Measurements from ENCODE around the gene RPL32. TPM values are rescaled to one million over a fixed set of nuclear protein-coding genes. Genes with fewer than 3 reads are reported as not detected.

RPL32 gene
- polyA plus RNA-seq, 1 of the 3 experiments (the other 2 are of a cell fraction), result 2,311 TPM

DNA sequence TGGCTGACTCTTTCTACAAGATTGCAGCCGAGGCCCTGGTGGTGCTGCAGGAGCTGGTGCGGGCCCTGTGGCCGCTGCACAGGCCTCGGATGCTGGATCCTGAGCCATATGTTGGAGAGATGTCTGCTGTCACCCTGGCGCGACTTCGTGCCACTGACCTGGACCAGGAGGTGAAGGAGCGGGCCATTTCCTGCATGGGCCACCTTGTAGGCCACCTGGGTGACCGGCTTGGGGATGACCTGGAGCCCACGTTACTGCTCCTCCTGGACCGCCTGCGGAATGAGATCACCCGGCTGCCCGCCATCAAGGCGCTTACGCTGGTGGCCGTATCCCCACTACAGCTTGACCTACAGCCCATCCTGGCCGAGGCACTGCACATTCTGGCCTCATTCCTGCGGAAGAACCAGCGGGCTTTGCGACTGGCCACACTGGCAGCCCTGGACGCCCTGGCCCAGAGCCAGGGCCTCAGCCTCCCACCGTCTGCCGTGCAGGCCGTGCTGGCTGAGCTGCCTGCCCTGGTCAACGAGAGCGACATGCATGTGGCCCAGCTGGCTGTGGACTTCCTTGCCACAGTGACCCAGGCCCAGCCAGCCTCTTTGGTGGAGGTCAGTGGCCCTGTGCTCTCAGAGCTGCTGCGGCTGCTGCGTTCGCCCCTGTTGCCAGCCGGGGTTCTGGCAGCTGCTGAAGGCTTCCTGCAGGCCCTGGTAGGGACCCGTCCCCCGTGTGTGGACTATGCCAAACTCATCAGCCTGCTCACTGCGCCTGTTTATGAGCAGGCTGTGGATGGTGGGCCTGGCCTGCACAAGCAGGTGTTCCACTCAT lies 24.6 kb downstream of the RPL32 start:
- H3K9me3 ChIP-seq, result no peaks in the 10 kb centered on the region

More for the DNA sequence above, 24.6 kb downstream of the RPL32 start:
- TF ChIP-seq GABPA (IDR thresholded peaks at IDR 0.05; ENCODE audit: low read depth) (no peak), FOXM1 (IDR thresholded peaks at IDR 0.05; ENCODE audit: low read depth) (no peak), EZH2phosphoT487 (IDR thresholded peaks at IDR 0.05; ENCODE audit: borderline replicate concordance, low read depth) (no peak), FOSL2 (IDR thresholded peaks at IDR 0.05; ENCODE audit: borderline replicate concordance, low read depth) (no peak), SMC3 (IDR thresholded peaks at IDR 0.05; ENCODE audit: low read depth, low read length) (no peak), EP300 (IDR thresholded peaks at IDR 0.05; ENCODE audit: borderline replicate concordance in 1 of 2, low read depth in 1 of 2, low read length in 1 of 2) (no peak), RCOR1 (IDR thresholded peaks at IDR 0.05; ENCODE audit: low read length) (no peak), POLR2AphosphoS5 (IDR thresholded peaks at IDR 0.05; ENCODE audit: low read depth, low read length) (no peak), TCF12 (IDR thresholded peaks at IDR 0.05) (no peak), YY1 (IDR thresholded peaks at IDR 0.05; ENCODE audit: low read depth) (no peak), ELF1 (IDR thresholded peaks at IDR 0.05) (no peak), CHD2 (IDR thresholded peaks at IDR 0.05; ENCODE audit: low read length, partially characterized antibody) (no peak), RXRA (IDR thresholded peaks at IDR 0.05; ENCODE audit: borderline replicate concordance, low read depth) (no peak)
- TF ChIP-seq, protein P1, sequence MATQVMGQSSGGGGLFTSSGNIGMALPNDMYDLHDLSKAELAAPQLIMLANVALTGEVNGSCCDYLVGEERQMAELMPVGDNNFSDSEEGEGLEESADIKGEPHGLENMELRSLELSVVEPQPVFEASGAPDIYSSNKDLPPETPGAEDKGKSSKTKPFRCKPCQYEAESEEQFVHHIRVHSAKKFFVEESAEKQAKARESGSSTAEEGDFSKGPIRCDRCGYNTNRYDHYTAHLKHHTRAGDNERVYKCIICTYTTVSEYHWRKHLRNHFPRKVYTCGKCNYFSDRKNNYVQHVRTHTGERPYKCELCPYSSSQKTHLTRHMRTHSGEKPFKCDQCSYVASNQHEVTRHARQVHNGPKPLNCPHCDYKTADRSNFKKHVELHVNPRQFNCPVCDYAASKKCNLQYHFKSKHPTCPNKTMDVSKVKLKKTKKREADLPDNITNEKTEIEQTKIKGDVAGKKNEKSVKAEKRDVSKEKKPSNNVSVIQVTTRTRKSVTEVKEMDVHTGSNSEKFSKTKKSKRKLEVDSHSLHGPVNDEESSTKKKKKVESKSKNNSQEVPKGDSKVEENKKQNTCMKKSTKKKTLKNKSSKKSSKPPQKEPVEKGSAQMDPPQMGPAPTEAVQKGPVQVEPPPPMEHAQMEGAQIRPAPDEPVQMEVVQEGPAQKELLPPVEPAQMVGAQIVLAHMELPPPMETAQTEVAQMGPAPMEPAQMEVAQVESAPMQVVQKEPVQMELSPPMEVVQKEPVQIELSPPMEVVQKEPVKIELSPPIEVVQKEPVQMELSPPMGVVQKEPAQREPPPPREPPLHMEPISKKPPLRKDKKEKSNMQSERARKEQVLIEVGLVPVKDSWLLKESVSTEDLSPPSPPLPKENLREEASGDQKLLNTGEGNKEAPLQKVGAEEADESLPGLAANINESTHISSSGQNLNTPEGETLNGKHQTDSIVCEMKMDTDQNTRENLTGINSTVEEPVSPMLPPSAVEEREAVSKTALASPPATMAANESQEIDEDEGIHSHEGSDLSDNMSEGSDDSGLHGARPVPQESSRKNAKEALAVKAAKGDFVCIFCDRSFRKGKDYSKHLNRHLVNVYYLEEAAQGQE (IDR thresholded peaks at IDR 0.05; ENCODE audit: low read depth, low read length), result no peak
- TF ChIP-seq, protein P2, sequence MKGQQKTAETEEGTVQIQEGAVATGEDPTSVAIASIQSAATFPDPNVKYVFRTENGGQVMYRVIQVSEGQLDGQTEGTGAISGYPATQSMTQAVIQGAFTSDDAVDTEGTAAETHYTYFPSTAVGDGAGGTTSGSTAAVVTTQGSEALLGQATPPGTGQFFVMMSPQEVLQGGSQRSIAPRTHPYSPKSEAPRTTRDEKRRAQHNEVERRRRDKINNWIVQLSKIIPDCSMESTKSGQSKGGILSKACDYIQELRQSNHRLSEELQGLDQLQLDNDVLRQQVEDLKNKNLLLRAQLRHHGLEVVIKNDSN (IDR thresholded peaks at IDR 0.05; ENCODE audit: borderline replicate concordance, low read depth), result no peak
- TF ChIP-seq, protein P3, sequence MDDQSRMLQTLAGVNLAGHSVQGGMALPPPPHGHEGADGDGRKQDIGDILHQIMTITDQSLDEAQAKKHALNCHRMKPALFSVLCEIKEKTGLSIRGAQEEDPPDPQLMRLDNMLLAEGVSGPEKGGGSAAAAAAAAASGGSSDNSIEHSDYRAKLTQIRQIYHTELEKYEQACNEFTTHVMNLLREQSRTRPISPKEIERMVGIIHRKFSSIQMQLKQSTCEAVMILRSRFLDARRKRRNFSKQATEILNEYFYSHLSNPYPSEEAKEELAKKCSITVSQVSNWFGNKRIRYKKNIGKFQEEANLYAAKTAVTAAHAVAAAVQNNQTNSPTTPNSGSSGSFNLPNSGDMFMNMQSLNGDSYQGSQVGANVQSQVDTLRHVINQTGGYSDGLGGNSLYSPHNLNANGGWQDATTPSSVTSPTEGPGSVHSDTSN (IDR thresholded peaks at IDR 0.05), result no peak
- TF ChIP-seq, protein P4, sequence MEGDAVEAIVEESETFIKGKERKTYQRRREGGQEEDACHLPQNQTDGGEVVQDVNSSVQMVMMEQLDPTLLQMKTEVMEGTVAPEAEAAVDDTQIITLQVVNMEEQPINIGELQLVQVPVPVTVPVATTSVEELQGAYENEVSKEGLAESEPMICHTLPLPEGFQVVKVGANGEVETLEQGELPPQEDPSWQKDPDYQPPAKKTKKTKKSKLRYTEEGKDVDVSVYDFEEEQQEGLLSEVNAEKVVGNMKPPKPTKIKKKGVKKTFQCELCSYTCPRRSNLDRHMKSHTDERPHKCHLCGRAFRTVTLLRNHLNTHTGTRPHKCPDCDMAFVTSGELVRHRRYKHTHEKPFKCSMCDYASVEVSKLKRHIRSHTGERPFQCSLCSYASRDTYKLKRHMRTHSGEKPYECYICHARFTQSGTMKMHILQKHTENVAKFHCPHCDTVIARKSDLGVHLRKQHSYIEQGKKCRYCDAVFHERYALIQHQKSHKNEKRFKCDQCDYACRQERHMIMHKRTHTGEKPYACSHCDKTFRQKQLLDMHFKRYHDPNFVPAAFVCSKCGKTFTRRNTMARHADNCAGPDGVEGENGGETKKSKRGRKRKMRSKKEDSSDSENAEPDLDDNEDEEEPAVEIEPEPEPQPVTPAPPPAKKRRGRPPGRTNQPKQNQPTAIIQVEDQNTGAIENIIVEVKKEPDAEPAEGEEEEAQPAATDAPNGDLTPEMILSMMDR (IDR thresholded peaks at IDR 0.05), result no peak
- TF ChIP-seq, protein P5, sequence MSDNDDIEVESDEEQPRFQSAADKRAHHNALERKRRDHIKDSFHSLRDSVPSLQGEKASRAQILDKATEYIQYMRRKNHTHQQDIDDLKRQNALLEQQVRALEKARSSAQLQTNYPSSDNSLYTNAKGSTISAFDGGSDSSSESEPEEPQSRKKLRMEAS (IDR thresholded peaks at IDR 0.05; ENCODE audit: low read depth), result no peak
- Histone ChIP-seq H3K27me3 (ENCODE audit: insufficient read depth) (no peaks in the 10 kb centered on the region), H2AFZ (ENCODE audit: low read depth) (no peak overlapping the region), H3K4me3 (ENCODE audit: low read depth in 2 of 2, low read length in 1 of 2) (no peak overlapping the region), H3K4me1 (ENCODE audit: control insufficient read depth in 1 of 2, insufficient read depth in 2 of 2, low read depth in 1 of 2, low read length in 1 of 2) (peaks cover 0 to 9% of the 10 kb centered on the region in 2 experiments; a peak in 1 of 4 replicates), H3K36me3 (replicated peaks in 1 of 2; ENCODE audit: control insufficient read depth in 1 of 2, insufficient read depth in 2 of 2, low read length in 1 of 2) (no peaks in the 10 kb centered on the region), H3K27ac (ENCODE audit: low read depth in 2 of 2, low read length in 1 of 2) (peak overlapping the region in 1 of 2 experiments; percentile 11; a peak in 1 of 4 replicates), H3K4me2 (no peak overlapping the region), H3K79me2 (ENCODE audit: insufficient read depth) (no peaks in the 10 kb centered on the region), H3K9ac (no peak overlapping the region), H3K9me2 (no peaks in the 10 kb centered on the region), H3F3A (replicated peaks; ENCODE audit: insufficient read depth) (no peaks in the 10 kb centered on the region), H4K20me1 (ENCODE audit: insufficient read depth) (no peaks in the 10 kb centered on the region)
- POLR2A ChIA-PET, result interaction anchor here (0.8 to 2.0 kb wide), 3 partner anchors 15 to 25 kb away, joined by 3 to 4 read pairs (median 4); partner anchors contain the start of gene RPL32
- no peak for DNase-seq
- CTCF ChIA-PET, result interaction anchor here (1.3 to 1.7 kb wide), 3 partner anchors 14 to 75 kb away, joined by 3 to 6 read pairs (median 4); no protein-coding TSS in a partner anchor
- 89% methylated on average over 14 of the region's 34 CpGs for WGBS (ENCODE audit: low lambda C conversion rate)

Measured in SK-N-SH (cell line).